ENCODE measurements around the gene HSDL1.

Gene HSDL1

DNA sequence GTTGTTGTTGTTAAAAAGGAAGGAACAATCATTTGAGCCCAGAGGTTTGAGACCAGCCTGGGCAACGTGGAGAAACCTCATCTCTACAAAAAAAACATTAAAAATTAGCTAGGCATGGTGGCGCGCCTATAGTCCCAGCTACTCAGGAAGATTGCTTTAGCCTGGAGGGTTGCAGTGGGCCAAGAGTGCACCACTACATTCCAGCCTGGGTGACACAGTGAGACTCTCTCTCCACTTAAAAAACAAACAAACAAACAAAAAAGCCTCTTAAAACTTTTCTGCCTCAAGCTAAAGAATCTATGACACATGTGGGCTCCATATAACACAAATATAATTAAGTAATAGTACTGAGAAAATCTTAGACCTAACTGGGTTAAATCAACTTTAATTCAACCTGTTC, 40.7 kb downstream of the HSDL1 start:
- no peak for DNase-seq

DNA sequence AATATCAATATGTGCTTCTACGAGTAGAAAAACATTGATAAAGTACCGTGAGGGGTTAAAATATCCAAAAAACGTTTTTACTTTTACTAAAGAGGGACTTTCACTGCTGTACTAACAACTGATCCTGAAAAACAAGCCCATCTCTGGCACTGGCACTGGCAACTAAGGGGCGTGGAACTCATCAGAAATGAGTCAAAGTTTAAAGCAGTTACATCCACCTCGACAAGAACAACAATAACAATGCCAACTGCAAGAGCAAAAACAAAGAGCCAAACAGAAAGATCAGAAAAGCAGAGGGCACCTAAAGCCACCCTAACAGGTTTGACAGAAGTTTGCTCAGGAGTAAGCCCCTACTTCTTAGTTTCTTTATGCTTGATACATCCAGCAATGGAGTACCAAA, 41.3 kb downstream of the HSDL1 start:
- no peak for DNase-seq

DNA sequence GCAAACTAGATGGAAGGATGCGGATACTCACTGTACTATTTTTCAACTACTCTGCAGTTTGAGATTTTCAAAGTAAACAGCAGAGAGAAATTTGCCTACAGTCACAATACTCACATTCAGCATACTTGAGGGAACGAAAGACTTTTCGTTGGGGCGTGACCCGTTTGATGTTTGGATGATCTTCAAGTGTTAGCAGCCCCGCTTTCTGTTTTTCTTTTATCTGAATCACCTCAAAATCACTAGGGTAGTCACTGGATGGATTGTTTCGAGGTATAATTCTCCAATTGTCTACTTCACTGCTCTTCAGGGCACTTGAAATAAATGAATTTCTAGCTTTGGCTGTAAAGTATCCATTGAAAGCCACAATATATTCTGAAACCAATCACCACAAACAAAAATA, 46.0 kb downstream of the HSDL1 start:
- DNase-seq, result no peak

DNA sequence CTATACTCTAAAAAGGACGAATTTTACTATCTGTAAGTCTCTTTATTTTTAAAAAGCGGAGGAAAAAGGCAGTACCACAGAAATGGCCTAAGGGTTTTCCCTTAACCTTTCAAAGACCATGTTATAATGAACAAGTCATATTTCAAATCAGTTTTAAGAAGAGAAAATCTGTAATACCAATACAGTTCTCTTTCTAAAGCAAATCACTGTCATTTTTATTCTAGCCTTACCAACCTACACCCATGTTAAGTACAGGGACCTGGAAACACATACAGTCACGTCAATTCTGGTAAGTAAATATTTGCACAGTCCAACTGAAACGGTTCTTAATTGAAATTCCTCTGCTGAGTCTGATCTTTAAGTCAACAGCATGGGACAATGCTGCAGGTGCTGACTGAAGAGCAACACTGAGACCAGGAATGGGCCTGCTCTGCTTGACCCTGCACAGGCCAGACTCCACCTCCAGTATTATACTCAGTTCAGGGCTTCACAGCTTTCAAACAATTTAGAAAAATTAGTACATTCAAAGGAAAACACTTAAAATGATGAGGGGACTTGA, 48.5 kb downstream of the HSDL1 start:
- DNase-seq, result no peak

DNA sequence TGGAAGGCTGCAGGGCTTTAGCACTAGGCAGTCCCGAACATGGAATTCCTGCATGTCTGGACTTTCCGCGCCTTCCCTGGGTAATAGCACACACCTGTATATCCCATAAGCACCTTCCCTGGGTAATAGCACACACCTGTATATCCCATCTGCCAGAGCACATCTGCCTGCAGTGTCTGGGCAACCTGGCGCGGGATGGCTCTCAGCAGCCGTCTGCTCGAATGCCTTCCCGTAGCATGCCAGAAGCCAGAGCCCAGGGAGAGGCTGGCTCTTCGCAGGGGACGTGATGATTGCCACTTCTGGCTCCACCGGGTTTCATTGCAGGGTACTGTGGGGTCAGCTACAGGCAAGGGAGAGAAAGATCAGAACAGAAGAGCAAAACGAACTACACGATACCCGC, 49.5 kb downstream of the HSDL1 start:
- DNase-seq, result no peak

DNA sequence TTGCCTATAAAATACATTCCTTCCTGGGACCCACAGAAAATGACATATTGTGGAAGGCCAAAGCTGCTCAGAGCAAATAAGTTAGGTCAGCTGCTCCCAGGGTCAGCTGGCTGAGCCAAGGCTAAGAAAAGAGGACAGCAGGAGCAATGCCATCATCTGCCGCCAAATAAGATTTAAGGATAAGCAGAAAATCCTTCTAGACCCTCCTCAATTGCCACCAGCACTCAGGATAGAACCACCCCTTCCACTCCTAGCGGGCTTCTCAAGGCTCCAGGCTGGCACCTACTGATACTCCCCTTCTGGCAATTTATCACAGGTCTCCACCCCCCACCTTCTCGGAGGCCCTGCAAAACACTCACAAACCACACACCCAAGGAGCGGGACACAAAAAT, 51.1 kb downstream of the HSDL1 start:
- no peak for DNase-seq

DNA sequence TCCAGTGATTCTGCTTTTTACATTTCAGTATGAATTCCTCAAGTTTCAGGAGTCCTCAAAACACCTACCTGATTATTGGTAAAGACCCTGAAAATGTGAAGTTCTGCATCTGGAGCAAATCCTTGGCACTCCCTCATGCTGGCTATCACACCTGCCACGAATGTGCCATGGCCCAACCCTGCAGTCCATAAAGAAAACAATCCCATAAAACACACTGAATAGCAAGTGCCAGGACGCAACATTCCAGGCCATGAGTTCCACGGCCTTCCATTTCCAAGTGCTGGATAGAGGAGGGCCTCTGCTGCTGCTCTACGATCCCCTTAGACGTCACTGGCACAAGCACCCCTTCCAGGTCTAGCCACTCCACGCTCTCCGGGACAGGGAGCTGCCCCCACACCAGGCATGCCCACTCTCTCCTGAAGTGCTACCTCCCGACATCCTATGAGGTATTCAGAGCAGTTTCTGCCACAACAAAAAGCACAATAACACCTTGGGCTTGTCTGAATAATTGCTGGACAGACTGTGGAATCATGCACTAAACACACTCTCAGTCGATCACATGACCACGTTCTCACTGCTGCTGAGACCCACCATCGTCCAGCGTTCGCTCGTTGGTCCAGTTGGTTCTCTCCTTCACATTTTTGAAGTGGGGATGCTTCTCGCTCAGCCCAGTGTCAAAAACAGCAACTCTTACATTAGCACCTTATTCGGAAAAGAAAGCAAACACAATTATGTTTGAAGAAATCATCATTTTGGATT, 51.7 kb downstream of the HSDL1 start:
- DNase-seq, result no peak

DNA sequence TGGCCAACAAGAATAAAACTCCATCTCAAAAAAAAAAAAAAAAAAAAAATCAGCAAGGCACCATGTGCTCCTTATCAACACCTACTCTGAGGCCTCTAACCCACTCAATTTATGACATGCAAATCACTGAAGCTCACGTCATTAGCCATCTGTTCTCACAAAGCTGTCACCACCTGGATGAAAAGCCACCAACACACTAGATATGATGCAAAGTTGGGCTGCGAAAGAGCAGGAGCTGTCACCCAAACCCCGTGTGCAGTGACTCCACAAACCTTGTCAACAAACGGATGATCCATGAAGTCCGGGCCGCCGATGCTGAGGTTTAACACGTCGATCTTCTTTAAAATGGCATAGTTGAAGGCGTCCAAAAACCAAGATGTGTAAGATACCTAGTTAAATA, 53.5 kb downstream of the HSDL1 start:
- DNase-seq, result no peak

DNA sequence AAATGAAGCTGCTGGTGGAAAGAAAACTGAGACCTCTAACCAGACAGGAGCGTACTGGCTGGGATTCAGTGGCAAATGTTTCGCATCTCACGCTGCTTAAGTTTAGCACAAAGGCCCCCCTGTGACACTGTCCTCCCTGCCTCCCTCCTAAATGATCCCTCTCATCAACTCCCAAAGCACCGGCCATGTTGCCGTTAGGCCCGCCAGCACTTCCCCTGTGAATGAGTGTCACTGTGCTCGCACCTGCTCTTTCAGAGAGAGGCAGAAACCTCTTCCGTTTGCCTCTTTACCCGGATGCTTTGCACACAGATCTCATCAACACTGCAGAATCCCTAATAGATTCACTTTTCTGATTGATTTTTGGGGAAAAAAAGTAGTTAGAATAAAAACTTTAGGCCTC, 54.8 kb downstream of the HSDL1 start:
- DNase-seq, result no peak

DNA sequence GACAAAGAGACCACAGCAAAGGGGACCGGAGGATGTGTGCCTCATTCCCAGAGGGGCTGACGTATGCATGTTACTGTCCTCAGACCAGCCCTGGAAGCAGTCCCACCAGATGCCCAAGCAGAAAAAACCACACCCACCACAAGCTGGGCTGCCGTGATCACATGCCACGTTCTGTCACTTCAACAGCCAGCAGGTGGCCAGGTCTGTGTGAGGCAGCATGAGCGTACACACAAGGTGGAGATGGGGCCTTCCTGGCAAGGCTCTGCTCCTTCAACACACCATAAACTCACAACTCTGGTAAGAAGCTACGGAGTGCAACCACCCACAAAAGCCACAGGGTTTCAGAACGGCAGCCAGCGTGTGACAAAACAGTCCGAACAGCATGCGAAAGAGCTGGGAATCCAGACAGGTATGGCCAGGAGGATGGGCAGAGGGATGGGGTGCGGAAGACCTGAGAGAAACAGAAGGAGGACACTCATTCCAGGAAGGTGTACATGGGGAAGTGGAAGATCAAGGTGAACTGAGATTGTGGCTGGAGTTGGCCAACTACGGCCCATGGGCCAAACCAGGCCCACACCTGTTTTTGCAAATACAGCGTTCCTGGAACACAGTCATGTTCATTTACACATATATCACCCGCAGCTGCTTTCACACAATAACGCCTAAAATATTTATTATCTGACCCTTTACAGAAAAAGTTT, 56.1 kb downstream of the HSDL1 start:
- peak; percentile 47 for DNase-seq

DNA sequence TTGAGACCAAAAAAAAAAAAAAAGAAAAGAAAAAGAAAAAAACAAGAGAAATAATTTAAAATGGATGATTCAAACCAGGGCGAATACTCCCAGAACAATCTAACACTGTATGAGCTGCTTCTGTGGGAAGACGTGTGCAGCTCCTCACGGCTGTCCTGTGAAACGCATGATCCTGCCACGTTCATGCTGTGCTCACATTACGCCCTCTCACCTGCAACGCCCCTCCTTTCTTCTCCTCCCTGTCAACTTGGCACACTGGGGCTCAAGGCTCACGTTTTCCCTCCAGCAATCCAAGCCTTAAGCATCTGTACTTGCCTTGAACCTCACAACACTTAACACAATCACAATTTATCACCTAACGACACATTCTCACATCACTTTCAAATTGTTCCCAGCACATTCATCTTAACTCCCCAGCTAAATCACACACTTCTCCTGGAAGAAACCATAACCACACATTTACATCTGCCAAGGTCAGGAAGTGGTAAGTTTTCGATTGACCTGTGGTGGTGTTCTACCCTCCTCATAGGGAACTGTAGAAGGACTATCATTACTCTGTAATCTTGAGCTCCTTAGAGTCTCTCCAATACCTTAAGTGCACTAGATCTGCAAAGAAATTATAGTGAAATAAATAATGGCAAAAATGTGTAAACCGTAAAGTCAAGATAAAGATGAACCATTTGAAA, 57.4 kb downstream of the HSDL1 start:
- DNase-seq, result no peak

DNA sequence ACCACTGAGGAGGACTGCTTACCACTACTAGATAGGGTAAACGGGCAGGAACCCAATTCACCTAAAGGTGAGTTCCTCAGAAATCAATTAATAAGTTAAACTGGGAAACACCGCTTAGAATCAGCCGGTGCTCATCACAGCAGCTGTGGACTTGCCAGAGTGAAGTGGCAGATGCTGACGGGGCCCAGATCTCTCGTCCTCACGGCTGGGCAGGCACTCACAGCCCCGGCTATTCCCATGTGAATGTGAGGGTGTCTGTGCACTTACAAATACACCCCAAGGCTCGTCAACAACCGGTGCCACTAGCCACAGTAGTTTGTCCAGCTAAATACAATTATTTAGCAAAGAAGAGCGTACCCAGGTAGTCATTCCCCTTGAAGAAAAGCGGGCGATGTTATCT, 58.0 kb downstream of the HSDL1 start:
- no peak for DNase-seq

DNA sequence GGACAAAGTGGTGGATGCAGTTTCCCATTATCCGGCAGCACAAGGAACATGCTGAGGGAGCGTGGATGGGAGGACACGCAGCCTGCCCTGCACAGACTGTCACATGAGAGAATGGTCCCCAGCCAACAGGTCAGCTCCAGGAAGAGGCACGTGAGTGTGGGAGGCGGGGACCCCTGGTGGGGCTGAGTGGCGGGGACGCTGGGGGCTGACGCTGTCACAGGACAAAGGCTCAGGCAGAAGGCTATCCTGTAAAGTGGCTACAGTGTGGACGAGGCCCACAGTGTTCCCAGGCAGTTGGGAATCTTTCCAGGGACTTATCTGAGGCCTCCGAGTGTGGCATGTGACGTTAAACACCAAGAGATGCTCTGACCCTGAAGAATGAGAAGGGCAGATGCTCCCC, 58.6 kb downstream of the HSDL1 start:
- no peak for DNase-seq

DNA sequence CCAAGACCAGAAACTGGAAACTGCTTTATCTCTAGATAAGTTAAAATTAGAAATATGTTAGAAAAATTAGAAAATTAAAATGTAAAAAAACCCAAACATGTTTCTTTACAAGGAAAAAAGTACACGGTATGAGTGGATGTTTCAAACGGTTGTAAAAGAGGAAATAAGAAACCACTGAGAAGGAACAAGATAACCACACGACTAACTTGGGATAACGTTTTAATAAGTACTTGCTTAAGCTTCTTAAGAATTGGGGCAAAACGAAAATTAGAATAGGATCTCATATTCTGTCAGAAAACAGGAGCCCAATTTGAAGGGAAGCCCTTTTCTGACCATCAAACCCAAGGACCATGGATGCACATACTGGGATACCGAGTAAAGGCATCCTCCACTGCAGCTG, 59.2 kb downstream of the HSDL1 start:
- no peak for DNase-seq

DNA sequence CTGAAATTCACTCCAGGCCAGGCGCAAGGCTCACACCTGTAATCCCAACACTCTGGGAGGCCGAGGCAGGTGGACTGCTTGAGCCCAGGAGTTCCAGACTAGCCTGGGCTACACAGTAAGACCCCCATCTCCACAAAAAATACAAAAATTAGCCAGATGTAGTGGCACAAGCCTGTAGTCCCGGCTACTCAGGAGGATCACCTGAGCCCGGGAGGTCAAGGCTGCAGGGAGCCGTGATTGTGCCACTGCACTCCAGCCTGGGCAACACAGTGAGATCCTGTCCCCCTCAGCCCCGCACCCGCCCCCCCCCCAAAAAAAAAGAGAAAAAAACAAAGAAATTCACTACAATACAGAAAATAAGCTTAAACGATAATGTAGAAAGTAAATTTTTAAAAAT, 59.7 kb downstream of the HSDL1 start:
- DNase-seq, result no peak

DNA sequence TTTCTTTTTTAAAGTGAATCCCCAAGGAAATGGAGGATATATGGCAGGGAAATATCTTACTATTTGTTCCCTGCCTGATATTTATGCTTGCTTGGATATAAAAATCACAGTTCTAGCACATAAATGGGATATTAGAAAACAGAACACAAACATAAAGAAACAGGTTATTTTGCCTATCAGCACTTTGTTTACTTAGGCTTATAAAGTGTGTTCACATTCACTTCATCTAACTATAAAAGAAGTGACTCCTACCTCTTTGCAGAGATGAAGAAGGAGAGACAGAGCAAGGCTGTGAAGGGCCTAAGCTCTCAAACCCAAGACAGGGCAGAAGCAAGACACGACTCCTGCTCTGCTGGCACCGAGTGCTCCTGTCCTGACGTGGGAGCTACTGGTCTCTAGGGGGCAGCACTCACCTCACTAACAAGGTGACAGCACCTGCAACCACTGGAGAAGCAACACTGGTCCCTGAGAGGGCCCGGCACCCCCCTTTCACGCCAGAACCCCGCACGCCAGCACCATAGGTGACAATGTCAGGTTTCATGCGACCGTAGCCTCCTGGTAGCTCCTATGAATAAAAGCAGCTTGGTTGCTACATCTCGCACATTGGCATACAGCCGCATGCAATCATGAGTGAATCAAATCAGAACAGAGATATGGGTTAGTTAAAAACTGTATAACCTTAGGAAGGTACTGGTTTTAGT, 60.3 kb downstream of the HSDL1 start:
- DNase-seq, result peak; percentile 41

DNA sequence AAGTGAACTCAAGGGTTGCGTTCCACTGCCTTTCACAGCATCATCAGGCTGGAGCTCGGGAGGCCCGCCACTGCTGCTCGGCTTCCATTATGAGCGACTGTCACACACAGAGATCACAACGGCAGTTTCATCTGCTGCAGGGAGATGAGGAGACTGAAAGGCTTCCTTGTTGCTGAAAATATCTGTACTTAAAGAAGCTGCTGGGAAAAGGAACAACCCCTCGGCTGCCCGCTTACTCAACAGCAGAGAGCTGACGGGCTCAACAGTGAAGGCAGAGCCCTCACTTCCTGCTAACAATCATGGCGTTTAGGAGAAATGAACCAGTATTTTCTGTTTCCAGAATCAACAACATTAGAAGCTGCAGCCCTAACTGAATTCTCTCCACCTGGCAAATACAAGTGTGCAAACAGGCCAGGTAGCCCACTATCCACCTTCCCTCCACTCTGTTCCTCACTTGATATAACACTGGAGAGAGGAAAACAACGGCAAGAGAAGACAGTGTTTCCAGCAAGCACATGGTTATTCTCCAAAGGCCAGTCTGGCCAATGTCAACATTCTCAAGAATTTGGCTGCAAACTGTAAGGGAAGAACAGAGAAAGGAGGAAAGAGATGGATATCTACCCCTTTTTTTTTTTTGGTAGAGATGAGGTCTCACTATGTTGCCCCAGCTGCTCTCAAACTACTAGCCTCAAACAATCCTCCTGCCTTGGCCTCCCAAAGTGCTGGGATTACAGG, 62.0 kb downstream of the HSDL1 start:
- DNase-seq, result no peak

DNA sequence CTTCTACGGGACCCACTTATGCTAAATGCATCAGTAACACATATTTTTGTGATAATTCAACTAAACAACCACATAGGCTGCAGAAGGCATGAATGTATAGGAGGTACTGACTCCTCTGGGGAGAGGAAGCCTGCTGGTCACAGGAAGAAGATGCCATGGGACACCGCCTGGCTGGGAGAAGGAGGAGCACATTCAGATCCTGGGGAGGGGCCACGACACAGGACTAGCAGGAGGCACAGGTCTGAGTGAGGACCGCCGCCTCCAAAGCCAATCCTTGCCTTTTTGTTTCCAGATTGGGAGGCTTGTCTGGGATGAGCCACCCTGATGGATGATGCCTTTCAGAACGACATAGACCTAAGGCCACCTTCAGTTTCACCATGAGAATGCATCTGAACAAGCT, 62.9 kb downstream of the HSDL1 start:
- DNase-seq, result no peak

DNA sequence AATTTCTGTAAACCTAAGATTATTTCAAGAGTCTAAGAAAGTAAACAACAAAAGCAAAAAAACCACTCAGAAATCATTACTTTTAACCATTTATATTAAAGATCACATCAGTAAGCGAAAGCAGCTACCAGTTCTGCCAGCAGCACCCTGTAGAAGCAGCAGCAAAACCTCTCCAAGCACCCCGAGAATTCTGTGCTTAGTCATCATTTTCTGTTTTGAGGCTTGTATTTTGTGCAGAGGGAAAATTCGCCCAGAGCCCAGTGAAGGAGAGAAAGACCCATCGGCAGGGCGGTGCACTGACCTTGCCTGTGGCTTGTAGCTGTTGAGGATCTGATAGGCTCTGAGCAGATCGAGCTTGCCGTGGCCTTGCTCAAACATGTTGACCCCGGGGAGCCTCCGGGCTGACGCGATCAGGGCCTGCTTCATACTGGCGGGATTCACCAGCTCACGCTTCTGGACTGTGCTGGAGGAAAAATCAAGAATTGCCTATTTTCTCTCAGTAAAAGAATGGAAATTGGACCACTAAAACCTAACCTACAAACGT, 63.5 kb downstream of the HSDL1 start:
- no peak for DNase-seq

DNA sequence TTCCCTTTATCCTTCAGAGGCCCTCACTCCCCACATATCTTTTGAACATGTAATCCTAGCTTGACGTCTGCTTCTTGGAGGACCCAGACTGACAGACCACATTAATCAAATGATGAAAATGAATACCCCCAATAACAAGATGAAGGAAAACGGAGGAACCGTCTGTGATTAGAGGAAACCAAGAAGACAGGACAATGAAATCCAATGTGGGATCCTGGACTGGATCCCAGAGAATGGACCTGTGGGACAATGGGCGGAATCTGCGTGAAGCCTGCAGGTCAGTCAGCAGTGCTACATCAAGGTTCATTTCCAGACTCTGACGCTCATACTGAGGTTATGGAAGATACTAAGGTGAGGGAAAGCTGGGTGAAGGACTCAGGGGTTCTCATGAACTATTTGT, 64.2 kb downstream of the HSDL1 start:
- no peak for DNase-seq

DNA sequence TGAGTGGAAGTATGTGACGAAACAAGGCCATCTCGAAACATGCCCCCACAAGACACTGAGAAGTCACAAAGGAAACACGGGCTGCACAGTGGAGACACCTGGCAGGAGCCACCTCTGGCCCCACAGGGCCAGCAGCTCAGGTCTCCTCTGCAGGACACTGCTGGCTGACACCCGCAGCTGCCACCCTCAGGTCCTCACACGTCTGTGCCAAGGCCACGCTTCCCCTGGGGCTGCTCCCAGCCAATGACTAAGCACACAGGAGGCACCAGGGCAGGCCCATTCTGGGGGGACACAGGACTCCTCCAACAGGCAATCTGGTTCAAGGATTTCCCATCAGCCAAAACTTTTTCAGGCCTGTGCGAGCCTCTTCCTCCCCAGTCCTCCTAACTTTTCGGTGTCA, 64.6 kb downstream of the HSDL1 start:
- DNase-seq, result no peak

DNA sequence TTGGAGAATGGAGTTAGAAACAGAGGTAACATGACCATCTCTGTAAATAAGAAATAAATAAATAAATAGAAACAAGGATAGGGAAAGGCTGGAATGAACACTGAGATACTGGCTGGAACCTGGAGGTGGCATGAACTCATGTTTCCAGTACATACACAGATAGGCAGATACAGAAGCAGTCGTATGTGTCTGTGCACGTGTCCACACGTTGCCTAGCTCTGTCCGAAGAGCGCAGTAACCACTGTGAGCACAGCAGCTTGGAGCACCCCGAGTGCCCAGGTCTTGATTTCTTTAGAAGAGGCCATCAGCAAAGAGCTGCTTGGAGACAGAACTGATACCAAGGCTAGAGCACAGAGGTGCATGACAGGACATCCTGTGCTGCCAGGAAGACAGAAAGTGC, 65.3 kb downstream of the HSDL1 start:
- no peak for DNase-seq
